ENCODE measurements around the gene CLCN1. TPM values are rescaled to one million over a fixed set of nuclear protein-coding genes. Genes with fewer than 3 reads are reported as not detected.
A peak's percentile ranks its signal among the peaks of the same experiment; 100 is the strongest.

CLCN1 gene
- total RNA-seq, 1 experiment from 2014 or later = 0.13 TPM

DNA sequence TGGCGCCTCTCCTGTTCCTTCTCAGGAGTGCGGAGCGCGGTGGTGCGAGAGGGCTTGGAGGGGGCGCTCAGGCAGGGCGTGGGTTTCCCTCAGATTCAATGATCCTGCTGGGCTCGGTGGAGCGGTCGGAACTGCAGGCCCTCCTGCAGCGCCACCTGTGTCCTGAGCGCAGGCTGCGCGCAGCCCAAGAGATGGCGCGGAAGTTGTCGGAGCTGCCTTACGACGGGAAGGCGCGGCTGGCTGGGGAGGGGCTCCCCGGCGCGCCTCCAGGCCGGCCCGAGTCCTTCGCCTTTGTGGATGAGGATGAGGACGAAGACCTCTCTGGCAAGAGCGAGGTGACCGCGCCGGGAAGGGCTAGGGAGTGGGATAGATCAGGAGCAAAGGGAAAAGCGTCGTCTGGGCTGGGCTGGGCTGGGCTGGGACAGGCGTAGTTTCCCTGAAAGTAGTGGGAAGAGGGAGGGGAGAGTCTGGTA, 29.6 kb downstream of the CLCN1 start:
- Mint-ChIP-seq H3K4me1 (peaks cover 16 to 17% of the 10 kb centered on the region in 2 experiments), H3K4me3 (peak overlapping the region; percentile 55 to 76), H3K9me3 (no peaks in the 10 kb centered on the region), H3K36me3 (ENCODE audit: insufficient read depth in 1 of 3, low read depth in 3 of 3) (no peaks in the 10 kb centered on the region; a peak in 1 of 7 replicates), H3K27me3 (ENCODE audit: low read depth) (peaks cover 30% of the 10 kb centered on the region), H3K27ac (peak overlapping the region in 1 of 3 experiments; percentile 51; a peak in 2 of 7 replicates)
- H3K27me3 ChIP-seq (ENCODE audit: insufficient read depth, low read length) = no peaks in the 10 kb centered on the region
- H3K79me1 ChIP-seq (ENCODE audit: insufficient read depth, low read depth, low read length, poor library complexity, severe bottlenecking) = no peaks in the 10 kb centered on the region
- WGBS (ENCODE audit: extremely low coverage, insufficient read length, low lambda C conversion rate) = no CpG with 5 or more reads among the region's 35 CpGs
- H4K5ac ChIP-seq (ENCODE audit: insufficient read length, low read depth, low read length) = no peak overlapping the region
- H3K4me1 ChIP-seq (ENCODE audit: insufficient read depth, low read length) = no peaks in the 10 kb centered on the region; the same call in 1 of the 2 replicates
- TF ChIP-seq, protein P1, sequence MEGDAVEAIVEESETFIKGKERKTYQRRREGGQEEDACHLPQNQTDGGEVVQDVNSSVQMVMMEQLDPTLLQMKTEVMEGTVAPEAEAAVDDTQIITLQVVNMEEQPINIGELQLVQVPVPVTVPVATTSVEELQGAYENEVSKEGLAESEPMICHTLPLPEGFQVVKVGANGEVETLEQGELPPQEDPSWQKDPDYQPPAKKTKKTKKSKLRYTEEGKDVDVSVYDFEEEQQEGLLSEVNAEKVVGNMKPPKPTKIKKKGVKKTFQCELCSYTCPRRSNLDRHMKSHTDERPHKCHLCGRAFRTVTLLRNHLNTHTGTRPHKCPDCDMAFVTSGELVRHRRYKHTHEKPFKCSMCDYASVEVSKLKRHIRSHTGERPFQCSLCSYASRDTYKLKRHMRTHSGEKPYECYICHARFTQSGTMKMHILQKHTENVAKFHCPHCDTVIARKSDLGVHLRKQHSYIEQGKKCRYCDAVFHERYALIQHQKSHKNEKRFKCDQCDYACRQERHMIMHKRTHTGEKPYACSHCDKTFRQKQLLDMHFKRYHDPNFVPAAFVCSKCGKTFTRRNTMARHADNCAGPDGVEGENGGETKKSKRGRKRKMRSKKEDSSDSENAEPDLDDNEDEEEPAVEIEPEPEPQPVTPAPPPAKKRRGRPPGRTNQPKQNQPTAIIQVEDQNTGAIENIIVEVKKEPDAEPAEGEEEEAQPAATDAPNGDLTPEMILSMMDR (conservative IDR thresholded peaks at IDR 0.05) = peak; percentile 62
- no peaks in the 10 kb centered on the region for H3K9me3 ChIP-seq (ENCODE audit: control insufficient read depth, low read depth, low read length)
- no peak overlapping the region for H2AK5ac ChIP-seq (ENCODE audit: insufficient read length, low read length)
- H4K91ac ChIP-seq (ENCODE audit: insufficient read length, low read depth, low read length) = no peak overlapping the region
- no peaks in the 10 kb centered on the region for H3K79me2 ChIP-seq (ENCODE audit: insufficient read depth, low read length)
- peak overlapping the region; percentile 66 for H3K18ac ChIP-seq (ENCODE audit: insufficient read length, low read depth, low read length)
- no peak overlapping the region for H2BK15ac ChIP-seq (ENCODE audit: low read depth, low read length)
- no peak overlapping the region for H3K27ac ChIP-seq (ENCODE audit: insufficient read length, low read depth, low read length)
- no peak overlapping the region for H2BK5ac ChIP-seq (ENCODE audit: insufficient read length, low read length)
- H2BK12ac ChIP-seq (ENCODE audit: insufficient read length, low read depth, low read length) = no peak overlapping the region
- H3K23me2 ChIP-seq (ENCODE audit: insufficient read length, low read depth, low read length, poor library complexity, severe bottlenecking) = no peaks in the 10 kb centered on the region
- H3K4me2 ChIP-seq (ENCODE audit: insufficient read depth, insufficient read length, low read length) = peak overlapping the region; percentile 54
- H4K8ac ChIP-seq (replicated peaks; ENCODE audit: insufficient read length, low read depth, low read length) = no peak overlapping the region
- DNase-seq = peak; percentile 92
- H3K9ac ChIP-seq (ENCODE audit: extremely low read depth, insufficient read length, low read length) = no peak overlapping the region
- no peaks in the 10 kb centered on the region for H4K20me1 ChIP-seq (ENCODE audit: control insufficient read depth, insufficient read depth, insufficient read length)
- H3K56ac ChIP-seq (ENCODE audit: insufficient read length, low read depth, low read length) = no peak overlapping the region
- H2AFZ ChIP-seq (ENCODE audit: low read length) = no peak overlapping the region
- H3K14ac ChIP-seq (ENCODE audit: insufficient read depth, low read length) = peak overlapping the region; percentile 73
- no peak overlapping the region for H2BK120ac ChIP-seq (ENCODE audit: low read depth, low read length, poor library complexity, severe bottlenecking)
- no peak overlapping the region for H2BK20ac ChIP-seq (ENCODE audit: low read depth, low read length, poor library complexity, severe bottlenecking)
- H3T11ph ChIP-seq (ENCODE audit: low read length) = no peak overlapping the region
- H3K4ac ChIP-seq (ENCODE audit: low read depth, low read length) = no peak overlapping the region
- no peak overlapping the region for H3K23ac ChIP-seq (ENCODE audit: insufficient read length, low read depth, low read length)
